ENCODE measurements around the gene PIEZO1.

- TF ChIP-seq, protein P1, sequence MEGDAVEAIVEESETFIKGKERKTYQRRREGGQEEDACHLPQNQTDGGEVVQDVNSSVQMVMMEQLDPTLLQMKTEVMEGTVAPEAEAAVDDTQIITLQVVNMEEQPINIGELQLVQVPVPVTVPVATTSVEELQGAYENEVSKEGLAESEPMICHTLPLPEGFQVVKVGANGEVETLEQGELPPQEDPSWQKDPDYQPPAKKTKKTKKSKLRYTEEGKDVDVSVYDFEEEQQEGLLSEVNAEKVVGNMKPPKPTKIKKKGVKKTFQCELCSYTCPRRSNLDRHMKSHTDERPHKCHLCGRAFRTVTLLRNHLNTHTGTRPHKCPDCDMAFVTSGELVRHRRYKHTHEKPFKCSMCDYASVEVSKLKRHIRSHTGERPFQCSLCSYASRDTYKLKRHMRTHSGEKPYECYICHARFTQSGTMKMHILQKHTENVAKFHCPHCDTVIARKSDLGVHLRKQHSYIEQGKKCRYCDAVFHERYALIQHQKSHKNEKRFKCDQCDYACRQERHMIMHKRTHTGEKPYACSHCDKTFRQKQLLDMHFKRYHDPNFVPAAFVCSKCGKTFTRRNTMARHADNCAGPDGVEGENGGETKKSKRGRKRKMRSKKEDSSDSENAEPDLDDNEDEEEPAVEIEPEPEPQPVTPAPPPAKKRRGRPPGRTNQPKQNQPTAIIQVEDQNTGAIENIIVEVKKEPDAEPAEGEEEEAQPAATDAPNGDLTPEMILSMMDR (IDR thresholded peaks at IDR 0.05 in 8 of 11, conservative IDR thresholded peaks at IDR 0.05 in 3 of 11), result no peak
- TF ChIP-seq POLR2A (IDR thresholded peaks at IDR 0.05), result no peak
- TF ChIP-seq POLR2AphosphoS5 (IDR thresholded peaks at IDR 0.05), result no peak
Measured at GRCh38 chr16:88735121-88735520, 49.9 kb downstream of the PIEZO1 start.
